Endothelial cell of umbilical vein (primary cell): ENCODE data around the gene CETP. TPM values are rescaled to one million over a fixed set of nuclear protein-coding genes. Genes with fewer than 3 reads are reported as not detected.

Source experiments
- BruUV-seq: library from RNA; stranded (reverse); fragments of 400-500 nt; replicated peaks from 2 replicates; lab custom pipeline; 2021; lab: Mats Ljungman, UMichigan
- CTCF ChIA-PET: fragments of 300-600, 350-600 bp; sonication (Branson Sonifier 250); formaldehyde crosslinking; loops from one replicate; lab custom pipeline; 2021; ENCODE audit warnings: antibody characterized with exemption, inconsistent platforms; lab: Charles Lee
- POLR2A ChIA-PET: fragments of 300-600, 350-600 bp; sonication (Branson Sonifier 250); formaldehyde crosslinking; loops from one replicate; lab custom pipeline; 2021; ENCODE audit warnings: antibody characterized with exemption, inconsistent platforms; lab: Charles Lee
- DNase-seq: peaks from one replicate; pipeline ENCODE4 v3.0.0-alpha.2; 2011; ENCODE audit warnings: low read depth, low spot score
- FAIRE-seq: peaks from 2 replicates; lab custom pipeline; 2011; peaks lifted over from hg19 to GRCh38; lab: Jason Lieb, UNC
- H2AFZ ChIP-seq: 2 replicates; pipeline ENCODE4 v1.6.0; 2012; ENCODE audit warnings: low read depth, low read length, control low read depth, inconsistent platforms
- H3K27ac ChIP-seq: 2 replicates; pipeline ENCODE4 v1.5.1; 2011; ENCODE audit warnings: low read depth, mild to moderate bottlenecking, control low read depth, low read length, moderate library complexity; ENCODE audit not compliant: insufficient read depth
- H3K27me3 ChIP-seq, 2 experiments: 2 replicates each; pipeline versions ENCODE4 v1.6.0 to v1.6.1; 2011; ENCODE audit warnings: low read length in 2 of 2, mixed read lengths in 1 of 2; ENCODE audit not compliant: control insufficient read depth in 2 of 2, insufficient read depth in 2 of 2
- H3K36me3 ChIP-seq, 2 experiments: 2 replicates in 1 of 2; 3 replicates in 1 of 2; pipeline ENCODE4 v1.5.1; 2011; ENCODE audit warnings: low read length in 2 of 2, mild to moderate bottlenecking in 1 of 2, moderate library complexity in 1 of 2; ENCODE audit not compliant: control insufficient read depth in 2 of 2, insufficient read depth in 2 of 2; ENCODE audit errors: extremely low read depth in 1 of 2
- H3K4me1 ChIP-seq: 3 replicates; pipeline ENCODE4 v1.5.1; 2011; ENCODE audit warnings: mild to moderate bottlenecking, low read length; ENCODE audit not compliant: control insufficient read depth, insufficient read depth; ENCODE audit errors: extremely low read depth
- H3K4me2 ChIP-seq: 2 replicates; pipeline ENCODE4 v1.6.1; 2011; ENCODE audit warnings: low read length, control low read depth, mixed read lengths; ENCODE audit not compliant: insufficient read depth
- H3K4me3 ChIP-seq, 3 experiments: fragments of 200-600 bp in 1 of 3; sonication (generic), shearing (Covaris generic) in 1 of 3; replicated peaks in 1 of 3; 2 replicates each; pipeline ENCODE4 v1.5.1; 2011 to 2016; ENCODE audit warnings: control low read depth in 3 of 3, low read length in 3 of 3, mild to moderate bottlenecking in 2 of 3, inconsistent platforms in 1 of 3, low read depth in 1 of 3, moderate library complexity in 1 of 3; ENCODE audit not compliant: insufficient read depth in 1 of 3
- H3K79me2 ChIP-seq: 2 replicates; pipeline ENCODE4 v1.6.0; 2012; ENCODE audit warnings: low read length, inconsistent platforms; ENCODE audit not compliant: control insufficient read depth, insufficient read depth
- H3K9ac ChIP-seq: replicated peaks from 2 replicates; pipeline ENCODE3; 2011; ENCODE audit warnings: low read length, control low read depth; ENCODE audit not compliant: insufficient read depth; ENCODE audit errors: extremely low read depth
- H3K9me1 ChIP-seq: replicated peaks from 3 replicates; pipeline ENCODE4 v1.6.0; 2011; ENCODE audit warnings: mild to moderate bottlenecking, low read length; ENCODE audit not compliant: control insufficient read depth, insufficient read depth; ENCODE audit errors: extremely low read depth
- H3K9me3 ChIP-seq: replicated peaks from 2 replicates; pipeline ENCODE4 v1.5.1; 2012; ENCODE audit warnings: low read length, inconsistent platforms; ENCODE audit not compliant: control insufficient read depth, insufficient read depth
- H4K20me1 ChIP-seq: replicated peaks from 2 replicates; pipeline ENCODE3; 2011; ENCODE audit warnings: mild to moderate bottlenecking, low read length; ENCODE audit not compliant: control insufficient read depth, insufficient read depth; ENCODE audit errors: extremely low read depth
- CTCF ChIP-seq, 2 donors: IDR thresholded peaks; 1 replicate in 1 of 2; 2 replicates in 1 of 2; pipeline ENCODE4 v1.5.1; 2011; ENCODE audit warnings: low read length in 2 of 2, mild to moderate bottlenecking in 2 of 2, moderate library complexity in 2 of 2, control low read depth in 1 of 2, inconsistent platforms in 1 of 2, low read depth in 1 of 2; ENCODE audit not compliant: insufficient read depth in 1 of 2; ENCODE audit errors: extremely low read depth in 1 of 2
- EZH2 ChIP-seq: IDR thresholded peaks from 2 replicates; pipeline ENCODE4 v1.6.1; 2012; ENCODE audit warnings: borderline replicate concordance, low read depth, mild to moderate bottlenecking, moderate library complexity, low read length, inconsistent platforms; ENCODE audit not compliant: severe bottlenecking
- FOS ChIP-seq: IDR thresholded peaks from 2 replicates; pipeline ENCODE4 v1.6.1; 2011; ENCODE audit warnings: mild to moderate bottlenecking, low read length, moderate library complexity, borderline replicate concordance; ENCODE audit not compliant: insufficient read depth
- GATA2 ChIP-seq: IDR thresholded peaks from 2 replicates; pipeline ENCODE4 v1.7.0; 2011; ENCODE audit warnings: low read depth, mild to moderate bottlenecking, moderate library complexity, mixed read lengths, low read length; ENCODE audit not compliant: insufficient read length, insufficient read depth
- JUN ChIP-seq: IDR thresholded peaks from 2 replicates; pipeline ENCODE4 v1.6.1; 2011; ENCODE audit warnings: borderline replicate concordance, low read depth; ENCODE audit not compliant: insufficient read length, insufficient read depth
- MYC ChIP-seq: IDR thresholded peaks from one replicate; pipeline ENCODE4 v1.6.1; 2011; ENCODE audit warnings: mild to moderate bottlenecking, low read depth, low read length
- POLR2A ChIP-seq: IDR thresholded peaks from 2 replicates; pipeline ENCODE4 v1.6.1; 2012; ENCODE audit warnings: low read depth, mild to moderate bottlenecking, control low read depth, low read length
- POLR2AphosphoS5 ChIP-seq: IDR thresholded peaks from 2 replicates; pipeline ENCODE4 v1.6.1; 2012; ENCODE audit warnings: low read depth, mild to moderate bottlenecking, control low read depth, low read length, moderate library complexity; ENCODE audit not compliant: insufficient read depth
- dilution Hi-C: fragments of 300-500 bp; cut with MboI; formaldehyde crosslinking; loops from one replicate; pipeline ENCODE4 v1.15.0; 2019; ENCODE audit warnings: low sequenced_read_pairs; ENCODE audit not compliant: extremely low pct_ligation_motif_present
- intact Hi-C: fragments of 100-400 bp; cut with micrococcal nuclease; formaldehyde crosslinking; loops from one replicate; pipeline ENCODE4 v1.10.0; 2022
- polyA plus RNA-seq, 4 experiments: library from polyadenylated mRNA; depleted of rRNA in 3 of 4; stranded (reverse) in 3 of 4; unstranded in 1 of 4; fragments of >200 nt; gene quantifications; 2 replicates each; pipeline versions ENCODE4 v1.2.1 to v1.2.3, GENCODE V29; 2011 to 2012; ENCODE audit warnings: missing spikeins in 1 of 4
- total RNA-seq: library from RNA; stranded (reverse); gene quantifications from 2 replicates; pipeline ENCODE4 v1.2.3, GENCODE V29; 2021
- TF ChIP-seq, protein P1 (sequence below): IDR thresholded peaks from 2 replicates; pipeline ENCODE4 v1.6.1; 2011; ENCODE audit not compliant: insufficient read depth, insufficient read length

CETP gene
- total and polyA plus RNA-seq, 2 donors (not counting 3 experiments of a cell fraction or from before 2014, with no cell fraction given), result 2.2 to 2.8 TPM

DNA sequence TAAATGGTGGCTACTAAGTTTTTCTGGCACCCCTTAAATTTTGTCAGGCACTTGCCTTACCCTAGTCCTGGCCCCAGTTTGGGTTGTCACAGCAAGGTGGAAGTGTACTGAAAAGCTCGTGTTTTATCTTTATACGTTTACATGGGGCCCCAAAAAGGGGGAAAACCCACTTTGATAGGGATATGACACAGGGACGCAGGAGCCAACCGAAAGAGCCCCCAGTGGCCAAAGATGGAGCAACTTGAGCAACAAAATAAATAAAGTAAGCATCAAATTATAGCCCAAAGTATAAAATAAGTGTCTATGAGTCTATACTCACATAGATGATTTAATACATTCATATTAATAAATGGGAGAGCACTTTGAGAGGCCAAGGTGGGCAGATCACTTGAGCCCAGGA is 5.0 kb upstream of the CETP start:
- DNase-seq (no peak), FAIRE-seq (no peak)
- H3K36me3 ChIP-seq, result no peaks in the 10 kb centered on the region
- dilution Hi-C loops (no loop called here), intact Hi-C loops (no loop called here)
- peaks cover 12% of the 10 kb centered on the region for H3K4me1 ChIP-seq
- ChIA-PET CTCF (no interaction called here), POLR2A (no interaction called here)
- no peaks in the 10 kb centered on the region for H4K20me1 ChIP-seq
- H3K27ac ChIP-seq, result no peak overlapping the region
- no peak overlapping the region for H2AFZ ChIP-seq
- H3K9me3 ChIP-seq, result no peaks in the 10 kb centered on the region
- no peaks in the 10 kb centered on the region for H3K79me2 ChIP-seq
- no peak overlapping the region for H3K4me2 ChIP-seq
- no peaks in the 10 kb centered on the region for H3K27me3 ChIP-seq
- no peaks in the 10 kb centered on the region for H3K9me1 ChIP-seq
- no peak overlapping the region for H3K4me3 ChIP-seq
- H3K9ac ChIP-seq, result no peak overlapping the region
- BruUV-seq, result no TSS peak
- TF ChIP-seq MYC (no peak), POLR2A (no peak), POLR2AphosphoS5 (no peak), JUN (no peak), EZH2 (no peak), FOS (no peak), GATA2 (no peak), CTCF (IDR thresholded peaks at IDR 0.05; ENCODE audit: extremely low read depth in 1 of 2, insufficient read depth in 1 of 2, low read depth in 1 of 2, low read length in 2 of 2) (no peak)
- TF ChIP-seq, protein P1, sequence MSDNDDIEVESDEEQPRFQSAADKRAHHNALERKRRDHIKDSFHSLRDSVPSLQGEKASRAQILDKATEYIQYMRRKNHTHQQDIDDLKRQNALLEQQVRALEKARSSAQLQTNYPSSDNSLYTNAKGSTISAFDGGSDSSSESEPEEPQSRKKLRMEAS, result no peak
